ENCODE data around the gene ZFYVE21. TPM values are rescaled to one million over a fixed set of nuclear protein-coding genes. Genes with fewer than 3 reads are reported as not detected.

ZFYVE21 gene
- total RNA-seq, 1 donor from 2014 or later: 50.1 TPM

- no peak for DNase-seq (ENCODE audit: low read depth)
Measured at GRCh38 chr14:103736546-103737431, 21.2 kb downstream of the ZFYVE21 start.

GRCh38 chr14:103737432-103738045 is 21.9 kb downstream of the ZFYVE21 start:
- no peak for DNase-seq (ENCODE audit: low read depth)

GRCh38 chr14:103738166-103738565 is 22.6 kb downstream of the ZFYVE21 start:
- DNase-seq (ENCODE audit: low read depth): no peak

- DNase-seq (ENCODE audit: low read depth): no peak
Measured at GRCh38 chr14:103738701-103739451, 23.3 kb downstream of the ZFYVE21 start.

- DNase-seq (ENCODE audit: low read depth): no peak
Measured at GRCh38 chr14:103739466-103739792, 23.8 kb downstream of the ZFYVE21 start.

GRCh38 chr14:103739793-103740501 is 24.3 kb downstream of the ZFYVE21 start:
- no peak for DNase-seq (ENCODE audit: low read depth)

- no peak for DNase-seq (ENCODE audit: low read depth)
Measured at GRCh38 chr14:103740991-103741689, 25.5 kb downstream of the ZFYVE21 start.

- DNase-seq (ENCODE audit: low read depth): no peak
Measured at GRCh38 chr14:103741876-103742275, 26.3 kb downstream of the ZFYVE21 start.

GRCh38 chr14:103742499-103743255 is 27.1 kb downstream of the ZFYVE21 start:
- DNase-seq (ENCODE audit: low read depth): peak; percentile 83

GRCh38 chr14:103743691-103744090 is 28.1 kb downstream of the ZFYVE21 start:
- DNase-seq (ENCODE audit: low read depth): no peak

GRCh38 chr14:103744621-103745395 is 29.2 kb downstream of the ZFYVE21 start:
- DNase-seq (ENCODE audit: low read depth): no peak

GRCh38 chr14:103745424-103745823 is 29.8 kb downstream of the ZFYVE21 start:
- DNase-seq (ENCODE audit: low read depth): no peak

GRCh38 chr14:103746701-103747100 is 31.1 kb downstream of the ZFYVE21 start:
- no peak for DNase-seq (ENCODE audit: low read depth)

GRCh38 chr14:103748534-103748857 is 32.9 kb downstream of the ZFYVE21 start:
- DNase-seq (ENCODE audit: low read depth): no peak

- DNase-seq (ENCODE audit: low read depth): no peak
Measured at GRCh38 chr14:103749452-103749851, 33.8 kb downstream of the ZFYVE21 start.

- DNase-seq (ENCODE audit: low read depth): no peak
Measured at GRCh38 chr14:103749860-103750259, 34.2 kb downstream of the ZFYVE21 start.

GRCh38 chr14:103753774-103754173 is 38.2 kb downstream of the ZFYVE21 start:
- no peak for DNase-seq (ENCODE audit: low read depth)

- no peak for DNase-seq (ENCODE audit: low read depth)
Measured at GRCh38 chr14:103755060-103755459, 39.5 kb downstream of the ZFYVE21 start.

- DNase-seq (ENCODE audit: low read depth): no peak
Measured at GRCh38 chr14:103758059-103758776, 42.6 kb downstream of the ZFYVE21 start.

Data from myocyte (in vitro differentiated cells).